RWPE1 (cell line): ENCODE results near the gene RXRA.

ENCODE experiments used
- CTCF ChIA-PET: fragments of 350-600 bp; sonication (Branson Sonifier 250); formaldehyde crosslinking; extraction: SDS; loops from one replicate; lab custom pipeline; 2021; lab: Yijun Ruan, JAX
- POLR2A ChIA-PET: fragments of 400-600 bp; formaldehyde crosslinking; extraction: SDS; loops from one replicate; lab custom pipeline; 2020; ENCODE audit warnings: antibody characterized with exemption; ENCODE audit not compliant: low non-redundant PET; lab: Yijun Ruan, JAX
- DNase-seq: peaks from one replicate; pipeline ENCODE4 v3.0.0; 2012; ENCODE audit warnings: low spot score
- H3K27ac ChIP-seq: fragments of 450-650 bp; 2 replicates; pipeline ENCODE4 v1.5.1; 2017
- CTCF ChIP-seq: fragments of 450-650 bp; conservative IDR thresholded peaks from 2 replicates; pipeline ENCODE4 v1.5.1; 2017; ENCODE audit warnings: low read depth, mild to moderate bottlenecking

RXRA gene

GRCh38 chr9:134481762-134482161 is 155.5 kb downstream of the RXRA start:
- TF ChIP-seq CTCF = no peak
- POLR2A ChIA-PET = no interaction called here
- CTCF ChIA-PET = interaction anchor here (0.5 to 1.2 kb wide), 2 partner anchors 11 to 40 kb away, joined by 3 read pairs; no protein-coding TSS in a partner anchor
- no peak overlapping the region for H3K27ac ChIP-seq
- no peak for DNase-seq

GRCh38 chr9:134482226-134482625 is 156.0 kb downstream of the RXRA start:
- CTCF ChIA-PET = interaction anchor here (0.5 kb wide), 1 partner anchor 39 kb away, joined by 3 read pairs; no protein-coding TSS in a partner anchor
- no peak for DNase-seq
- no peak overlapping the region for H3K27ac ChIP-seq
- POLR2A ChIA-PET = no interaction called here
- TF ChIP-seq CTCF = no peak

GRCh38 chr9:134483361-134484184 is 157.3 kb downstream of the RXRA start:
- CTCF ChIA-PET = no interaction called here
- H3K27ac ChIP-seq = no peak overlapping the region
- POLR2A ChIA-PET = no interaction called here
- no peak for DNase-seq
- no peak for TF ChIP-seq CTCF

GRCh38 chr9:134484479-134484878 is 158.2 kb downstream of the RXRA start:
- POLR2A ChIA-PET = no interaction called here

GRCh38 chr9:134485653-134486052 is 159.4 kb downstream of the RXRA start:
- no peak for DNase-seq
- CTCF ChIA-PET = no interaction called here

More at GRCh38 chr9:134484479-134484878, 158.2 kb downstream of the RXRA start:
- CTCF ChIA-PET = no interaction called here
- no peak for TF ChIP-seq CTCF
- no peak for DNase-seq
- H3K27ac ChIP-seq = no peak overlapping the region

GRCh38 chr9:134486143-134486591 is 159.9 kb downstream of the RXRA start:
- no peak for TF ChIP-seq CTCF
- DNase-seq = no peak
- CTCF ChIA-PET = no interaction called here
- POLR2A ChIA-PET = no interaction called here
- H3K27ac ChIP-seq = no peak overlapping the region

More at GRCh38 chr9:134485653-134486052, 159.4 kb downstream of the RXRA start:
- POLR2A ChIA-PET = no interaction called here
- H3K27ac ChIP-seq = no peak overlapping the region
- TF ChIP-seq CTCF = no peak
